Limb (tissue), 2 donors: ENCODE measurements around the gene HSPE1.
"Not testable (repeated sequence)": the region's sequence is repeated elsewhere in the genome, so short reads cannot be mapped to it uniquely, and the experiment has no call there.

ENCODE experiments used
- DNase-seq, 2 donors: peaks; one replicate each; pipeline ENCODE4 v3.0.0-alpha.2; 2016; ENCODE audit errors: extremely low spot score in 2 of 2

Gene HSPE1

GRCh38 chr2:197498235-197498936 lies 1.8 kb upstream of the HSPE1 start:
- DNase-seq = no peak

GRCh38 chr2:197498937-197499593 lies 1.1 kb upstream of the HSPE1 start:
- peak; percentile 35 to 71 for DNase-seq

- DNase-seq = peak in 1 of 2 donors; percentile 8
Measured at GRCh38 chr2:197500503-197501131, 438 bp downstream of the HSPE1 start.

GRCh38 chr2:197502201-197502600 lies 2.0 kb downstream of the HSPE1 start:
- DNase-seq = no peak

- DNase-seq = no peak
Measured at GRCh38 chr2:197502685-197503084, 2.5 kb downstream of the HSPE1 start.

- no peak for DNase-seq
Measured at GRCh38 chr2:197504000-197504399, 3.8 kb downstream of the HSPE1 start.

DNA sequence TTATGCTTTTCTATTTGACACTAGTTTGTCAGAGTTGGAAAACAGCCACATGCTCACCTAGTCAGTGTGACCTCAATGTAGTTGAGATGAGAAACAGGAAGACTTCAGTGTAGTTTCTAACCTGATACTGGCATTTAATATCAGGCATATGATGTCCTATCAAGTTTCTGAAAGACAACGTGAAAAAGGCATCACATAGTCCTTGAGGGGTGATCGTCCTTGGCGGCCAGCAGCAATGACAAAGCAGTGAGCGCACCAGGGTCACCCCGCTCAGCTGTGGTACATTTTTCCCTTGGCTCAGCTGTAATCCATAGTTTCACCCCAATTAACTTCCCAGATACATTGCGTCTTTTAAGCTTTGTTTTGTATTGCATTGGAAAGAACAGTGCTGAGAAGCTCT lies 4.3 kb downstream of the HSPE1 start:
- no peak for DNase-seq

DNA sequence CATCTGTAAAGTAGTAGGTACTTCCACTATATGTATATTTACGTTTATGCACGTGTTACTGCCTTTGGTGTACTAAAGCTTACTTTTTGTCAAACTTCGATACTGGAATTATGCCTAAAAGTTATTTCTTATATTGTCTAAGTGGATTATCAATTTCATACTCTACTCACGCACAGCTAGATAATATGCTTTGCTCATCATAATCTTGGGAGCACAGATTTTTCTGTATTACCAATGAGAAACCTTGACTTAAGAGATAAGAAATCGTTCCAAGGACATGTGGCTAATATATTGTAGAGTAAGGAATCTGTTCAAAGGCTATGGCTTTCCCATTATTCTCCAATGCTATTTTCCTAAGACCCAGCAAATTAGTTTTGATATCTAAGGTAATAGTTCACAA lies 6.5 kb downstream of the HSPE1 start:
- no peak for DNase-seq

DNA sequence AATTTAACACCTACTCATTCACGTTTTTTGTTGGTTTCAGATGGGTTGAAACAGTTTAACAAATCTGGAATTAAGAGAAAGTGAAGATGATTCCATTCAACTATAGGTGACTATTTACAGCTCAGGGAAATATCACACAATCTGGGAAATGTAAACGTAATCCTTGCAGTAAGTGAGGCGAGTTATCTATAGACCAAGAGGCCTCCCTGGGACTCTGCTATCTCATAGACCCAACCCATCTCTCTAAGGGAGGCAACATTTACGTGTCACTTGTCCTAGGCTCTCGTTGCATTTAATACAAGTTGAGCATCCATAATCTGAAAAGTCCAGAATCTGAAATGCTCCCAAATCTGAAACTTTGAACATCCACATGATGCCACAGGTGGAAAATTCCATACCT lies 13.7 kb downstream of the HSPE1 start:
- DNase-seq = no peak

DNA sequence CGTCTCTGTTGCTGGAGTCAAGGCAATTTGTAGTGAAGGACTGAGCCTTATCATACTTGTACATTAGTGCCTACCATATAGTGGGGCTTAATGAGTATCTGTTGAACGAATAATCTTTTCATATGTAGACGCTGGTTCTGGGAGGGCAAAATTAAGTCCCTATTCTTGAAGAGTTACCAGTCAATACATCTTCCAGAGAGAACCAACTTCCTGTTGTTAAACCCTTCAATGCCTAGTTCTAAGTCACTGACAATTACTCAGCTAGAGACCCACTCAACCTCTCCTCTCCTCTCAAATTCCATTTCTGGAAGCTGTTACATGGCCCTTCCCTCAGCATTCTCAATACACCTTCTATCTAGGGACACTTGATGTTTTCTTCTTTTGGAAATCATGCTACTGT lies 14.6 kb downstream of the HSPE1 start:
- no peak for DNase-seq

DNA sequence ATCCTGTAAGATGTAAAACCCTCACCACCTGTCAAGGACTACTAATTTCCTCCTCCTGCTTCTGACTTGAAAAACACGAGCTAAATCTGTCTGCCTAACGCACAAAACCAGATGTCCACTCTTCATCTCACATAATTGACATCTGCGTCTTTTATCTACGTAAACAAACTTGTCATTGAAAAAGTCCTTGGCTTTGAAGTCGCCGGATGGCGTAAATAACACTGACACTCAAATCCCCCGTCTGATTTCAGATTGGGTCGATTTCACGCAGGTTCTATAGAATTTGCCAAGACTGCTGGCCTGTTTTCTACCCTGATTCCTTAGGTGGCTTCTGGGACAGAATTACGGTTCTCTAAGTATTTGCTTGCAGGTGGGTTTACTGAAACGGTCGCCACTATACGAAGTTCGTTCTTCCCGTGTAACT lies 15.1 kb downstream of the HSPE1 start:
- peak in 1 of 2 donors; percentile 10 for DNase-seq

- DNase-seq = peak; percentile 95 to 98
Measured at GRCh38 chr2:197515739-197516392, 15.7 kb downstream of the HSPE1 start, which contains the start of gene MOB4. TSS of gene MOB4 (plus strand) at chr2:197516066. CDS start at chr2:197516087, 21 bp downstream.

DNA sequence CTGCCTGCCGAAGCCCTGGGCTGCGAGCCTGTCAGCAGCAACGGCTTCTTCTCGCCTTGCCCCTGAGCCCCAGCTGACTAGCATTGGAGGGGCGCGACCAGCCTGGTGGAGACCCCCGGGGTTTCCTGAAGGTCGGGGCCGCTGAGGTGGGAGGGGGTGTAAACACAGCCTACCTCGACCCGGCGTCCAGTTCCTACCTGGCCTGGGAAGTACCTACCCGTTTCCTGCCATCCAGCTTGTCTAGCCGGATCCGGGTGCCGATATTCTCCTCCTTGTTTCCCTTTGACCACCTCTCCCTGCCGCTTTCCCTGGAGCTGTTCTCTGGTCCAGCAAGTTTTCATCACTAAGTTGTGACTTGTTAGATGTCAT lies 16.2 kb downstream of the HSPE1 start:
- DNase-seq = no peak

- no peak for DNase-seq
Measured at GRCh38 chr2:197517150-197517549, 17.0 kb downstream of the HSPE1 start.

GRCh38 chr2:197538412-197538811 lies 38.2 kb downstream of the HSPE1 start:
- DNase-seq = no peak

DNA sequence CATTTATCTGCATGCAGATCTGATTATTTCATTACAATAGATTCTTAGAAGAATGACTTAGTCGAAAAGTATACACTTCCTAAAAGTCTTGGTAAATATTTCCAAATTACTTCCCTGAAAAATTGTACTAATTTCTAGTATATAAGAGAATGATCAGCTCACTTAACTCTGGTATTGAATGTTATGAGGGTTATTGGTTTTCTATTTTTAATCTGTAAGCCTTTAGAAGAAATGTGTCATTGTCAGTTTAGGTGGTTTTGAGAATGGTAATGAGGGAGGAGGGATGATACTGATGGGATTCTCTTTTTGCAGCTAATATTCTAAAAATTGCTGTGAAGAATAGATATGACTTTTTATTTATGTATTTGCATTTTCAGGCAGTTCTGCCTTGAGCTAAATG lies 39.6 kb downstream of the HSPE1 start:
- DNase-seq = no peak

DNA sequence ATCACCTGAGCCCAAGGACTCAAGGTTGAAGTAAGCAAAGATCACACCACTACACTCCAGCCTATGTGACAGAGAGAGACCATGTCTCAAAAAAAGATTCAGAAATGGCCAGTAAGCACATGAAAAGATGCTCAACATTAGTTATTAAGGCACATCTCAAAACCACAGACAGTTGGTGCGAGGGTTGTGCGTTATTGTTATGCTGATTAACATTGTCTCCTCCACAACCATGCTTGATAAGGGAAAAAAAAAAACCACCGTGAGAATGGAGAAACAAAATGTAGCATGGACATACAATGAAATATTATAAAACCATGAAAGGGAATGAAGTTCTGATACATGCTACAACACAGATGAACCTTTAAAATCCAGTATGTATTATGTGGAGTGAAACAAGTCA lies 43.0 kb downstream of the HSPE1 start:
- no peak for DNase-seq

DNA sequence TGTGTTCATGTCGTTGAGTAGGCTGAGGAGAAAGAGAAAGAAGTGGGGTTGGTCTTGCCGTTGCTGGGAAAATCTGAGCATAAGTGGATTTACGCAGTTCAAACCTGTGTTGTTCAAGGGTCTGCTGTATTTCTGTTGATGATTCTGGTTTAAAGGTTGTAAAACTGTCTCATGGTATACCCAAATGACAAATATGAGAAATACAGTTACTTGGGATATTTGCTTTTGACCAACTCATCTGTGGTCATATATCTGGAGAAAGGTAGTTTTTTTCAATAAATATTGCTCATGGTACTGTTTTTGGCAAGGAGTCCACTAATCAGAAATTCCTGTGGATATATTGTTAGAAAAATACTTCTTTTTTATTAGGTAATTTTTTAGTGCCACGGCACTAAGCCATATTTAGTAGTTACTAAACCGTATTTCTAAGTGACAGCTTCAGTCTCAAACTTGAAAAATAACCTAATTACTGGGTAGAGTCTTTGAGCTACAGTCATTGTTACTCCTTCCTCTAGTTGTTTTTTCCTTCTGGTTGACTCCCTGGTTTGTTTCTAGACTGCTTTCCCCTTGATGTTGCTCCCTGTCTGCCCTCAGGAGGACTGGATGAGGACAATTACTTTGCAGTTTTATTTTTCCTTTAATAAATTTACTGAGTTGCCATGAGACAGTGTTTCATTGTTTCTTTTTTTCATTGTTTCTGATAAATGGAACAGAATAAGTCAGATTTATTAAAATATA lies 47.2 kb downstream of the HSPE1 start:
- no peak for DNase-seq

GRCh38 chr2:197548582-197548981 lies 48.4 kb downstream of the HSPE1 start:
- no peak for DNase-seq

DNA sequence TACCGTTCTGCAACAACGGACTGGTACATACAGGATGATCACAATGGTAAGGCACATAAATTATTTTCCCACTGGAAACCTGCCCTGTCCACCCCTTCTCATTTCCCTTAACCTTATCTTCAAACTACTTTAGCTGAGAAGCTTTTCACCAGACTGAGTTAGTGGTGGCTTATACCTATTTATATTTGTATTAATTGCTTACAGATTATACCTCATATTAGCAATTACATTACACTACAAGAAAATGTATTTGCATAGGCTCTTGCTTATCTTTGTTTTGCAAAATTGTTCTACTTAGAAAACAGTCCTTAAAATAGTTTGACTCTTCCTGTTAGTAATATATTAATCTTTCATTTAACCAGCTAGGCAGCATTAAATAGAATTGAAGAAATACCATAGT lies 51.1 kb downstream of the HSPE1 start:
- not testable (repeated sequence) for DNase-seq
